Liver (tissue), 9 donors: Measurements from ENCODE around the gene TRMT11. TPM values are rescaled to one million over a fixed set of nuclear protein-coding genes. Genes with fewer than 3 reads are reported as not detected.
A peak's percentile ranks its signal among the peaks of the same experiment; 100 is the strongest.

Source experiments
- DNase-seq: peaks from one replicate; pipeline ENCODE4 v3.0.0-alpha.2; 2017; ENCODE audit warnings: low spot score
- H3K27ac ChIP-seq, 2 donors: one replicate each; pipeline ENCODE4 v1.7.0; 2013; ENCODE audit warnings: inconsistent platforms in 2 of 2, low read length in 2 of 2, control low read depth in 1 of 2, low read depth in 1 of 2, mild to moderate bottlenecking in 1 of 2
- H3K27me3 ChIP-seq, 4 donors: one replicate each; pipeline versions ENCODE4 v1.6.1 to v1.7.0; 2013; ENCODE audit warnings: low read length in 3 of 4, inconsistent platforms in 1 of 4, mild to moderate bottlenecking in 1 of 4, moderate library complexity in 1 of 4; ENCODE audit not compliant: control insufficient read depth in 4 of 4, insufficient read depth in 4 of 4
- H3K36me3 ChIP-seq, 4 donors: one replicate each; pipeline versions ENCODE4 v1.6.1 to v1.7.0; 2013; ENCODE audit warnings: low read length in 3 of 4, mild to moderate bottlenecking in 3 of 4, low read depth in 1 of 4, moderate library complexity in 1 of 4; ENCODE audit not compliant: control insufficient read depth in 4 of 4, insufficient read depth in 3 of 4
- H3K4me1 ChIP-seq, 4 donors: one replicate each; pipeline versions ENCODE4 v1.6.1 to v1.7.0; 2013; ENCODE audit warnings: low read length in 3 of 4, mild to moderate bottlenecking in 3 of 4, moderate library complexity in 1 of 4; ENCODE audit not compliant: control insufficient read depth in 4 of 4, insufficient read depth in 4 of 4
- H3K4me3 ChIP-seq, 3 donors: one replicate each; pipeline versions ENCODE4 v1.6.1 to v1.7.0; 2013; ENCODE audit warnings: low read length in 3 of 3, control low read depth in 1 of 3, low read depth in 1 of 3, mild to moderate bottlenecking in 1 of 3
- H3K9ac ChIP-seq, 2 donors: one replicate each; pipeline ENCODE4 v1.7.0; 2013; ENCODE audit warnings: low read length in 2 of 2, mild to moderate bottlenecking in 2 of 2, moderate library complexity in 2 of 2, control low read depth in 1 of 2, low read depth in 1 of 2
- H3K9me3 ChIP-seq, 4 donors: one replicate each; pipeline versions ENCODE4 v1.6.1 to v1.7.0; 2013; ENCODE audit warnings: low read length in 3 of 4; ENCODE audit not compliant: control insufficient read depth in 4 of 4
- CTCF ChIP-seq: fragments of 150-350 bp; IDR thresholded peaks from 2 replicates; pipeline ENCODE4 v1.5.1; 2017; ENCODE audit warnings: improper control_type of control experiment, low read depth, low read length; ENCODE audit not compliant: missing input control
- EGR1 ChIP-seq, 2 donors: IDR thresholded peaks; 2 replicates each; pipeline ENCODE4 v1.6.1; 2016 to 2018; ENCODE audit warnings: antibody characterized with exemption in 2 of 2, low read depth in 2 of 2
- FOXA1 ChIP-seq: IDR thresholded peaks from 2 replicates; pipeline ENCODE4 v1.6.1; 2016; ENCODE audit warnings: antibody characterized with exemption
- FOXA2 ChIP-seq: IDR thresholded peaks from 2 replicates; pipeline ENCODE4 v1.6.1; 2016; ENCODE audit warnings: antibody characterized with exemption
- HNF4A ChIP-seq, 2 donors: conservative IDR thresholded peaks; 2 replicates each; pipeline ENCODE4 v1.6.1; 2016; ENCODE audit warnings: antibody characterized with exemption in 2 of 2, mild to moderate bottlenecking in 2 of 2
- HNF4G ChIP-seq: IDR thresholded peaks from 2 replicates; pipeline ENCODE4 v1.6.1; 2016; ENCODE audit warnings: antibody characterized with exemption
- JUND ChIP-seq, 2 donors: IDR thresholded peaks; 2 replicates each; pipeline ENCODE4 v1.6.1; 2016; ENCODE audit warnings: antibody characterized with exemption in 2 of 2
- NR2F2 ChIP-seq: IDR thresholded peaks from 2 replicates; pipeline ENCODE4 v1.6.1; 2016; ENCODE audit warnings: antibody characterized with exemption
- RAD21 ChIP-seq, 2 donors: IDR thresholded peaks; 2 replicates each; pipeline ENCODE4 v1.6.1; 2016; ENCODE audit warnings: antibody characterized with exemption in 2 of 2, mild to moderate bottlenecking in 2 of 2
- RXRA ChIP-seq, 2 donors: IDR thresholded peaks; 2 replicates each; pipeline ENCODE4 v1.6.1; 2017 to 2018; ENCODE audit warnings: antibody characterized with exemption in 2 of 2, mild to moderate bottlenecking in 1 of 2
- SP1 ChIP-seq: IDR thresholded peaks from 2 replicates; pipeline ENCODE4 v1.6.1; 2018; ENCODE audit warnings: antibody characterized with exemption, mild to moderate bottlenecking
- TAF1 ChIP-seq: conservative IDR thresholded peaks from 2 replicates; pipeline ENCODE4 v1.6.1; 2016; ENCODE audit warnings: antibody characterized with exemption, mild to moderate bottlenecking
- YY1 ChIP-seq: IDR thresholded peaks from 2 replicates; pipeline ENCODE4 v1.6.1; 2016; ENCODE audit warnings: antibody characterized with exemption, mild to moderate bottlenecking
- WGBS: extraction: QIAGEN DNeasy Blood & Tissue Kit; methylation state at CpG from one replicate; pipeline ENCODE4 v1.1.7; 2013; 5-methylcytosine and 5-hydroxymethylcytosine counted together
- polyA plus RNA-seq, 2 donors: library from polyadenylated mRNA; stranded (reverse) in 1 of 2; unstranded in 1 of 2; fragments of 200-250 nt in 1 of 2; fragments of >200 nt in 1 of 2; fragmentation: Nextera tagmentation in 1 of 2; extraction: Ambion mirVana in 1 of 2; gene quantifications; one replicate each; pipeline versions ENCODE4 v1.2.1 to v1.2.3, GENCODE V29; 2013 to 2015
- total RNA-seq, 2 donors: library from RNA; depleted of rRNA; stranded (reverse); fragments of >200 nt; gene quantifications; one replicate each; pipeline ENCODE4 v1.2.3, GENCODE V29; 2014
- TF ChIP-seq, protein P1 (sequence below): IDR thresholded peaks from 2 replicates; pipeline ENCODE4 v1.6.1; 2016; ENCODE audit warnings: antibody characterized with exemption
- TF ChIP-seq, protein P2 (sequence below): IDR thresholded peaks from 2 replicates; pipeline ENCODE4 v1.6.1; 2016; ENCODE audit warnings: antibody characterized with exemption
- TF ChIP-seq, protein P3 (sequence below): IDR thresholded peaks from 2 replicates; pipeline ENCODE4 v1.6.1; 2016; ENCODE audit warnings: antibody characterized with exemption
- TF ChIP-seq, protein P4 (sequence below): IDR thresholded peaks from 2 replicates; pipeline ENCODE4 v1.6.1; 2016; ENCODE audit warnings: antibody characterized with exemption, mild to moderate bottlenecking
- donor health status: healthy.
- donor health status: healthy.
- donor health status: healthy.
- donor health status: healthy.
- donor health status: healthy.

Gene TRMT11
- total and polyA plus RNA-seq, 4 donors, result 9.9 to 82.3 (median 17.2) TPM

DNA sequence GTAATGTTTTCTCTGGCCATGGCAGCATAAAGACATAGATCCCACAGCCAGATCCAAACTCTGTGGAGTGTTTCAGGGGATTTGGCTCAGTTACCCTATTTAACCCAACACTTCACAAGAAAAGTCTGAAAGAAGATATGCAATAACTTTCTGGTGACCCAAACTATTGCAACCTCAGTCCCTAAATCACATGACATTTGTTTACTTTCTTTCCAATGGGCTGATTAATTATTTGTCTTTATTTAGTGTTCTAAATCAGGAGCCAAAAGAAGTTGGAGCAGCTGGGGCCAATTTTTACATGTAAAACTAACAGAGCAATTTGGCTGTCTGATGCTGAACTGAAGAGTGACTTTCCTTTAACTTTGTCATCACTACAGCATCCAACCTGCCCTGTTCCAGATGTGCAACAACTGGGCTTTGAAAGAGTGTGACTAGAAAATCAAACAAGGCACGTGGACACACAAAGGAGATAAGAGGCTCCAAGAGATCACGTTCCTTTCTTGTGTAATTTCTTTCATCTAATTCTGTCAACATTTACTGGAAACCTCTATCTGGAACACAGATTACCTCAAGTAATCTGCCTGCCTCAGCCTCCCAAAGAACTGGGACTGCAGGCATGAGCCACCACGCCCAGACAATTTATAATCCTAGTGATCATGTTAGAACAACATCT is 90.8 kb downstream of the TRMT11 start:
- H3K4me3 ChIP-seq, result no peak overlapping the region
- H3K4me1 ChIP-seq, result peaks cover 2 to 14% (median 9%) of the 10 kb centered on the region in 4 donors
- H3K27me3 ChIP-seq, result no peaks in the 10 kb centered on the region
- no peak overlapping the region for H3K9ac ChIP-seq
- H3K36me3 ChIP-seq, result peaks cover 0 to 2% (median 0%) of the 10 kb centered on the region in 4 donors
- H3K27ac ChIP-seq, result peak overlapping the region in 1 of 2 donors; percentile 0
- DNase-seq, result no peak
- WGBS, result 46% methylated on average over 3 of the region's 3 CpGs
- no peaks in the 10 kb centered on the region for H3K9me3 ChIP-seq
- TF ChIP-seq, protein P1, sequence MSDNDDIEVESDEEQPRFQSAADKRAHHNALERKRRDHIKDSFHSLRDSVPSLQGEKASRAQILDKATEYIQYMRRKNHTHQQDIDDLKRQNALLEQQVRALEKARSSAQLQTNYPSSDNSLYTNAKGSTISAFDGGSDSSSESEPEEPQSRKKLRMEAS, result peak; percentile 66
- TF ChIP-seq EGR1 (IDR thresholded peaks at IDR 0.05; ENCODE audit: low read depth in 2 of 2), result peak in 1 of 2 donors; percentile 40
- TF ChIP-seq TAF1, result no peak
- TF ChIP-seq JUND (IDR thresholded peaks at IDR 0.05), result peak in 1 of 2 donors; percentile 73
- peak; percentile 65 for TF ChIP-seq YY1
- peak; percentile 57 to 79 for TF ChIP-seq RXRA (IDR thresholded peaks at IDR 0.05)
- TF ChIP-seq, protein P2, sequence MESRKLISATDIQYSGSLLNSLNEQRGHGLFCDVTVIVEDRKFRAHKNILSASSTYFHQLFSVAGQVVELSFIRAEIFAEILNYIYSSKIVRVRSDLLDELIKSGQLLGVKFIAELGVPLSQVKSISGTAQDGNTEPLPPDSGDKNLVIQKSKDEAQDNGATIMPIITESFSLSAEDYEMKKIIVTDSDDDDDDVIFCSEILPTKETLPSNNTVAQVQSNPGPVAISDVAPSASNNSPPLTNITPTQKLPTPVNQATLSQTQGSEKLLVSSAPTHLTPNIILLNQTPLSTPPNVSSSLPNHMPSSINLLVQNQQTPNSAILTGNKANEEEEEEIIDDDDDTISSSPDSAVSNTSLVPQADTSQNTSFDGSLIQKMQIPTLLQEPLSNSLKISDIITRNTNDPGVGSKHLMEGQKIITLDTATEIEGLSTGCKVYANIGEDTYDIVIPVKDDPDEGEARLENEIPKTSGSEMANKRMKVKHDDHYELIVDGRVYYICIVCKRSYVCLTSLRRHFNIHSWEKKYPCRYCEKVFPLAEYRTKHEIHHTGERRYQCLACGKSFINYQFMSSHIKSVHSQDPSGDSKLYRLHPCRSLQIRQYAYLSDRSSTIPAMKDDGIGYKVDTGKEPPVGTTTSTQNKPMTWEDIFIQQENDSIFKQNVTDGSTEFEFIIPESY, result peak; percentile 65
- TF ChIP-seq FOXA2, result peak; percentile 61
- peak; percentile 55 to 60 for TF ChIP-seq HNF4A (conservative IDR thresholded peaks at IDR 0.05)
- peak; percentile 60 for TF ChIP-seq FOXA1
- TF ChIP-seq, protein P3, sequence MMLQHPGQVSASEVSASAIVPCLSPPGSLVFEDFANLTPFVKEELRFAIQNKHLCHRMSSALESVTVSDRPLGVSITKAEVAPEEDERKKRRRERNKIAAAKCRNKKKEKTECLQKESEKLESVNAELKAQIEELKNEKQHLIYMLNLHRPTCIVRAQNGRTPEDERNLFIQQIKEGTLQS, result no peak
- TF ChIP-seq SP1, result peak; percentile 62
- TF ChIP-seq RAD21 (IDR thresholded peaks at IDR 0.05), result peak; percentile 27 to 35
- no peak for TF ChIP-seq CTCF

GRCh38 chr6:126077810-126078776 is 91.8 kb downstream of the TRMT11 start:
- 96% methylated on average over 11 of the region's 11 CpGs for WGBS
- Histone ChIP-seq H3K4me3 (no peak overlapping the region), H3K4me1 (peaks cover 2 to 14% (median 9%) of the 10 kb centered on the region in 4 donors), H3K9me3 (no peaks in the 10 kb centered on the region), H3K27ac (no peak overlapping the region), H3K27me3 (no peaks in the 10 kb centered on the region), H3K9ac (no peak overlapping the region), H3K36me3 (peaks cover 0 to 2% (median 0%) of the 10 kb centered on the region in 4 donors)
- no peak for TF ChIP-seq SP1
- no peak for TF ChIP-seq JUND (IDR thresholded peaks at IDR 0.05)
- no peak for TF ChIP-seq HNF4A (conservative IDR thresholded peaks at IDR 0.05)
- TF ChIP-seq CTCF, result no peak
- no peak for TF ChIP-seq NR2F2
- TF ChIP-seq FOXA2, result no peak
- no peak for TF ChIP-seq TAF1
- no peak for TF ChIP-seq FOXA1
- TF ChIP-seq, protein P4, sequence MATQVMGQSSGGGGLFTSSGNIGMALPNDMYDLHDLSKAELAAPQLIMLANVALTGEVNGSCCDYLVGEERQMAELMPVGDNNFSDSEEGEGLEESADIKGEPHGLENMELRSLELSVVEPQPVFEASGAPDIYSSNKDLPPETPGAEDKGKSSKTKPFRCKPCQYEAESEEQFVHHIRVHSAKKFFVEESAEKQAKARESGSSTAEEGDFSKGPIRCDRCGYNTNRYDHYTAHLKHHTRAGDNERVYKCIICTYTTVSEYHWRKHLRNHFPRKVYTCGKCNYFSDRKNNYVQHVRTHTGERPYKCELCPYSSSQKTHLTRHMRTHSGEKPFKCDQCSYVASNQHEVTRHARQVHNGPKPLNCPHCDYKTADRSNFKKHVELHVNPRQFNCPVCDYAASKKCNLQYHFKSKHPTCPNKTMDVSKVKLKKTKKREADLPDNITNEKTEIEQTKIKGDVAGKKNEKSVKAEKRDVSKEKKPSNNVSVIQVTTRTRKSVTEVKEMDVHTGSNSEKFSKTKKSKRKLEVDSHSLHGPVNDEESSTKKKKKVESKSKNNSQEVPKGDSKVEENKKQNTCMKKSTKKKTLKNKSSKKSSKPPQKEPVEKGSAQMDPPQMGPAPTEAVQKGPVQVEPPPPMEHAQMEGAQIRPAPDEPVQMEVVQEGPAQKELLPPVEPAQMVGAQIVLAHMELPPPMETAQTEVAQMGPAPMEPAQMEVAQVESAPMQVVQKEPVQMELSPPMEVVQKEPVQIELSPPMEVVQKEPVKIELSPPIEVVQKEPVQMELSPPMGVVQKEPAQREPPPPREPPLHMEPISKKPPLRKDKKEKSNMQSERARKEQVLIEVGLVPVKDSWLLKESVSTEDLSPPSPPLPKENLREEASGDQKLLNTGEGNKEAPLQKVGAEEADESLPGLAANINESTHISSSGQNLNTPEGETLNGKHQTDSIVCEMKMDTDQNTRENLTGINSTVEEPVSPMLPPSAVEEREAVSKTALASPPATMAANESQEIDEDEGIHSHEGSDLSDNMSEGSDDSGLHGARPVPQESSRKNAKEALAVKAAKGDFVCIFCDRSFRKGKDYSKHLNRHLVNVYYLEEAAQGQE, result no peak
- no peak for TF ChIP-seq RXRA (IDR thresholded peaks at IDR 0.05)
- no peak for TF ChIP-seq HNF4G
- no peak for DNase-seq
